HepG2 (cell line): ENCODE measurements around the gene SYMPK. TPM values are rescaled to one million over a fixed set of nuclear protein-coding genes. Genes with fewer than 3 reads are reported as not detected.

Experiments used
- IKZF1 ChIP-seq: fragments of 450-650 bp; IDR thresholded peaks from 2 replicates; pipeline ENCODE4 v1.7.1; 2016
- ISL2 ChIP-seq: sonication (generic); formaldehyde crosslinking; IDR thresholded peaks from 2 replicates; pipeline ENCODE4 v1.5.0; 2020; ENCODE audit warnings: missing genetic modification reagents
- JARID2 ChIP-seq: sonication (generic); formaldehyde crosslinking; IDR thresholded peaks from 2 replicates; pipeline ENCODE4 v1.8.1; 2023; ENCODE audit warnings: missing genetic modification reagents, inconsistent platforms; ENCODE audit not compliant: insufficient replicate concordance
- LCORL ChIP-seq, 2 experiments: fragments of 450-650 bp in 1 of 2; sonication (generic) in 1 of 2; formaldehyde crosslinking in 1 of 2; IDR thresholded peaks; 2 replicates each; pipeline versions ENCODE4 v1.5.0 to v1.6.1; 2017 to 2020; ENCODE audit warnings: antibody characterized with exemption in 1 of 2, missing genetic modification reagents in 1 of 2
- MIXL1 ChIP-seq: IDR thresholded peaks from 2 replicates; pipeline ENCODE4 v1.6.1; 2016
- SRF ChIP-seq: IDR thresholded peaks from 2 replicates; pipeline ENCODE4 v1.6.1; 2011; ENCODE audit warnings: mild to moderate bottlenecking, low read depth, low read length, moderate library complexity
- ZFX ChIP-seq: sonication (generic); formaldehyde crosslinking; IDR thresholded peaks from 2 replicates; pipeline ENCODE4 v1.4.0; 2020; ENCODE audit warnings: mild to moderate bottlenecking, low read depth, missing genetic modification reagents, moderate library complexity
- ZNF782 ChIP-seq: sonication (generic); formaldehyde crosslinking; IDR thresholded peaks from 2 replicates; pipeline ENCODE4 v1.4.0; 2020; ENCODE audit warnings: missing genetic modification reagents, mild to moderate bottlenecking, borderline replicate concordance
- ZZZ3 ChIP-seq: sonication (generic); formaldehyde crosslinking; IDR thresholded peaks from 2 replicates; pipeline ENCODE4 v1.4.0; 2020; ENCODE audit warnings: missing genetic modification reagents, mild to moderate bottlenecking, borderline replicate concordance
- polyA plus RNA-seq, 8 experiments: library from polyadenylated mRNA; depleted of rRNA in 3 of 8; stranded (reverse) in 7 of 8; unstranded in 1 of 8; fragments of >200 nt; fragmentation: Illumina TruSeq in 4 of 8; extraction: Trizol in 4 of 8; gene quantifications; 2 replicates each; pipeline versions ENCODE4 v1.2.1 to v1.2.3, GENCODE V29; 2011 to 2016; ENCODE audit warnings: low read depth in 4 of 8, missing spikeins in 1 of 8, mixed read lengths in 1 of 8; ENCODE audit not compliant: insufficient read depth in 1 of 8
- total RNA-seq, 5 experiments: library from RNA; depleted of rRNA; stranded (reverse); fragments of >200 nt; fragmentation: Illumina TruSeq; extraction: Trizol; gene quantifications; 2 replicates each; pipeline ENCODE4 v1.2.3, GENCODE V29; 2016; ENCODE audit warnings: low read depth in 1 of 5
- TF ChIP-seq, protein P1 (sequence below): sonication (generic); formaldehyde crosslinking; IDR thresholded peaks from 2 replicates; pipeline ENCODE4 v1.4.0; 2020; ENCODE audit warnings: mild to moderate bottlenecking, missing genetic modification reagents
- TF ChIP-seq, protein P2 (sequence below): sonication (generic); formaldehyde crosslinking; IDR thresholded peaks from 2 replicates; pipeline ENCODE4 v1.4.0; 2020; ENCODE audit warnings: missing genetic modification reagents
- TF ChIP-seq, protein P3 (sequence below): sonication (generic); formaldehyde crosslinking; IDR thresholded peaks from 2 replicates; pipeline ENCODE4 v1.5.0; 2020; ENCODE audit warnings: missing genetic modification reagents, mild to moderate bottlenecking, borderline replicate concordance
- TF ChIP-seq, protein P4 (sequence below): sonication (generic); formaldehyde crosslinking; conservative IDR thresholded peaks from 2 replicates; pipeline ENCODE4 v1.4.0; 2020; ENCODE audit warnings: mild to moderate bottlenecking, missing genetic modification reagents, moderate library complexity
- TF ChIP-seq, protein P5 (sequence below): sonication (generic); formaldehyde crosslinking; IDR thresholded peaks from 2 replicates; pipeline ENCODE4 v1.8.1; 2023; ENCODE audit warnings: mild to moderate bottlenecking, inconsistent platforms, moderate library complexity, missing genetic modification reagents, borderline replicate concordance
- TF ChIP-seq, protein P6 (sequence below): IDR thresholded peaks from 2 replicates; pipeline ENCODE4 v1.6.1; 2016
- TF ChIP-seq, protein P7 (sequence below): sonication (generic); formaldehyde crosslinking; IDR thresholded peaks from 2 replicates; pipeline ENCODE4 v1.5.0; 2020; ENCODE audit warnings: missing genetic modification reagents

SYMPK gene
- total and polyA plus RNA-seq, 2 of the 13 experiments (the other 11 are each of a cell fraction or from before 2014, with no cell fraction given): 21.9 to 55.7 TPM

DNA sequence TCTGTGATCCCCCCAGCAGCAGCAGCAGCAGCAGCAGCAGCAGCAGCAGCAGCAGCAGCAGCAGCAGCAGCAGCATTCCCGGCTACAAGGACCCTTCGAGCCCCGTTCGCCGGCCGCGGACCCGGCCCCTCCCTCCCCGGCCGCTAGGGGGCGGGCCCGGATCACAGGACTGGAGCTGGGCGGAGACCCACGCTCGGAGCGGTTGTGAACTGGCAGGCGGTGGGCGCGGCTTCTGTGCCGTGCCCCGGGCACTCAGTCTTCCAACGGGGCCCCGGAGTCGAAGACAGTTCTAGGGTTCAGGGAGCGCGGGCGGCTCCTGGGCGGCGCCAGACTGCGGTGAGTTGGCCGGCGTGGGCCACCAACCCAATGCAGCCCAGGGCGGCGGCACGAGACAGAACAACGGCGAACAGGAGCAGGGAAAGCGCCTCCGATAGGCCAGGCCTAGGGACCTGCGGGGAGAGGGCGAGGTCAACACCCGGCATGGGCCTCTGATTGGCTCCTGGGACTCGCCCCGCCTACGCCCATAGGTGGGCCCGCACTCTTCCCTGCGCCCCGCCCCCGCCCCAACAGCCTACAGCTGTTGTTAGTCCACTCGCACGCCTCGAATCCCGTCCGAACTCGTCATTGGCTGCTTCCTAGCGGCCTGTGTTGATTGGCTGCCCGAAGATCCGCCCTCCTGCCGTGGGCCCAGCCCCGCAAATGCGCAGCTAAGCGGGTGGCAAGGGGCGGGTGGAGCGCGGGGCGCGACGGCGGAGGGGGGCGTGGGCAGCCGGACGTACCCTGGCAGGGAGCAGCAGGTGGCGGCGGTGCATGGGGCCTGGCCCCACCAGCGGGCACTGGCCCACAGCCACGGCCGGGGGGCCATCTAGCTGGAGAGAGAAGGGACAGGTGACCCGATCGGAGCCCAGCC lies 92.5 kb downstream of the SYMPK start (continued):
- TF ChIP-seq, protein P1, sequence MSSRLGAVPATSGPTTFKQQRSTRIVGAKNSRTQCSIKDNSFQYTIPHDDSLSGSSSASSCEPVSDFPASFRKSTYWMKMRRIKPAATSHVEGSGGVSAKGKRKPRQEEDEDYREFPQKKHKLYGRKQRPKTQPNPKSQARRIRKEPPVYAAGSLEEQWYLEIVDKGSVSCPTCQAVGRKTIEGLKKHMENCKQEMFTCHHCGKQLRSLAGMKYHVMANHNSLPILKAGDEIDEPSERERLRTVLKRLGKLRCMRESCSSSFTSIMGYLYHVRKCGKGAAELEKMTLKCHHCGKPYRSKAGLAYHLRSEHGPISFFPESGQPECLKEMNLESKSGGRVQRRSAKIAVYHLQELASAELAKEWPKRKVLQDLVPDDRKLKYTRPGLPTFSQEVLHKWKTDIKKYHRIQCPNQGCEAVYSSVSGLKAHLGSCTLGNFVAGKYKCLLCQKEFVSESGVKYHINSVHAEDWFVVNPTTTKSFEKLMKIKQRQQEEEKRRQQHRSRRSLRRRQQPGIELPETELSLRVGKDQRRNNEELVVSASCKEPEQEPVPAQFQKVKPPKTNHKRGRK (CRISPR knock-in tag): no peak
- TF ChIP-seq, protein P2, sequence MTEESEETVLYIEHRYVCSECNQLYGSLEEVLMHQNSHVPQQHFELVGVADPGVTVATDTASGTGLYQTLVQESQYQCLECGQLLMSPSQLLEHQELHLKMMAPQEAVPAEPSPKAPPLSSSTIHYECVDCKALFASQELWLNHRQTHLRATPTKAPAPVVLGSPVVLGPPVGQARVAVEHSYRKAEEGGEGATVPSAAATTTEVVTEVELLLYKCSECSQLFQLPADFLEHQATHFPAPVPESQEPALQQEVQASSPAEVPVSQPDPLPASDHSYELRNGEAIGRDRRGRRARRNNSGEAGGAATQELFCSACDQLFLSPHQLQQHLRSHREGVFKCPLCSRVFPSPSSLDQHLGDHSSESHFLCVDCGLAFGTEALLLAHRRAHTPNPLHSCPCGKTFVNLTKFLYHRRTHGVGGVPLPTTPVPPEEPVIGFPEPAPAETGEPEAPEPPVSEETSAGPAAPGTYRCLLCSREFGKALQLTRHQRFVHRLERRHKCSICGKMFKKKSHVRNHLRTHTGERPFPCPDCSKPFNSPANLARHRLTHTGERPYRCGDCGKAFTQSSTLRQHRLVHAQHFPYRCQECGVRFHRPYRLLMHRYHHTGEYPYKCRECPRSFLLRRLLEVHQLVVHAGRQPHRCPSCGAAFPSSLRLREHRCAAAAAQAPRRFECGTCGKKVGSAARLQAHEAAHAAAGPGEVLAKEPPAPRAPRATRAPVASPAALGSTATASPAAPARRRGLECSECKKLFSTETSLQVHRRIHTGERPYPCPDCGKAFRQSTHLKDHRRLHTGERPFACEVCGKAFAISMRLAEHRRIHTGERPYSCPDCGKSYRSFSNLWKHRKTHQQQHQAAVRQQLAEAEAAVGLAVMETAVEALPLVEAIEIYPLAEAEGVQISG (CRISPR knock-in tag): peak; percentile 60; the same call in 1 of the 2 replicates
- TF ChIP-seq, protein P3, sequence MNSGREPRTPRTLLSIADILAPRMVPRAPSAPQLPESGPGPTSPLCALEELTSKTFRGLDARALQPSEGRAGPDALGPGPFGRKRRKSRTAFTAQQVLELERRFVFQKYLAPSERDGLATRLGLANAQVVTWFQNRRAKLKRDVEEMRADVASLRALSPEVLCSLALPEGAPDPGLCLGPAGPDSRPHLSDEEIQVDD: 0 out of 2 replicates have a peak, but pooled peaks have one; percentile 44
- TF ChIP-seq LCORL (IDR thresholded peaks at IDR 0.05): no peak
- TF ChIP-seq LCORL (CRISPR knock-in tag; IDR thresholded peaks at IDR 0.05): peak; percentile 47
- TF ChIP-seq, protein P4, sequence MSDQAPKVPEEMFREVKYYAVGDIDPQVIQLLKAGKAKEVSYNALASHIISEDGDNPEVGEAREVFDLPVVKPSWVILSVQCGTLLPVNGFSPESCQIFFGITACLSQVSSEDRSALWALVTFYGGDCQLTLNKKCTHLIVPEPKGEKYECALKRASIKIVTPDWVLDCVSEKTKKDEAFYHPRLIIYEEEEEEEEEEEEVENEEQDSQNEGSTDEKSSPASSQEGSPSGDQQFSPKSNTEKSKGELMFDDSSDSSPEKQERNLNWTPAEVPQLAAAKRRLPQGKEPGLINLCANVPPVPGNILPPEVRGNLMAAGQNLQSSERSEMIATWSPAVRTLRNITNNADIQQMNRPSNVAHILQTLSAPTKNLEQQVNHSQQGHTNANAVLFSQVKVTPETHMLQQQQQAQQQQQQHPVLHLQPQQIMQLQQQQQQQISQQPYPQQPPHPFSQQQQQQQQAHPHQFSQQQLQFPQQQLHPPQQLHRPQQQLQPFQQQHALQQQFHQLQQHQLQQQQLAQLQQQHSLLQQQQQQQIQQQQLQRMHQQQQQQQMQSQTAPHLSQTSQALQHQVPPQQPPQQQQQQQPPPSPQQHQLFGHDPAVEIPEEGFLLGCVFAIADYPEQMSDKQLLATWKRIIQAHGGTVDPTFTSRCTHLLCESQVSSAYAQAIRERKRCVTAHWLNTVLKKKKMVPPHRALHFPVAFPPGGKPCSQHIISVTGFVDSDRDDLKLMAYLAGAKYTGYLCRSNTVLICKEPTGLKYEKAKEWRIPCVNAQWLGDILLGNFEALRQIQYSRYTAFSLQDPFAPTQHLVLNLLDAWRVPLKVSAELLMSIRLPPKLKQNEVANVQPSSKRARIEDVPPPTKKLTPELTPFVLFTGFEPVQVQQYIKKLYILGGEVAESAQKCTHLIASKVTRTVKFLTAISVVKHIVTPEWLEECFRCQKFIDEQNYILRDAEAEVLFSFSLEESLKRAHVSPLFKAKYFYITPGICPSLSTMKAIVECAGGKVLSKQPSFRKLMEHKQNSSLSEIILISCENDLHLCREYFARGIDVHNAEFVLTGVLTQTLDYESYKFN: peak; percentile 37; the same call in 1 of the 2 replicates
- TF ChIP-seq JARID2 (CRISPR knock-in tag): no peak
- TF ChIP-seq ZFX (CRISPR knock-in tag): peak; percentile 93
- peak; percentile 41; the same call in 1 of the 2 replicates for TF ChIP-seq ZZZ3
- peak; percentile 58; the same call in 1 of the 2 replicates for TF ChIP-seq ISL2 (CRISPR knock-in tag)
- TF ChIP-seq MIXL1 (CRISPR knock-in tag): peak; percentile 3; the same call in 1 of the 2 replicates
- no peak for TF ChIP-seq IKZF1
- TF ChIP-seq, protein P5, sequence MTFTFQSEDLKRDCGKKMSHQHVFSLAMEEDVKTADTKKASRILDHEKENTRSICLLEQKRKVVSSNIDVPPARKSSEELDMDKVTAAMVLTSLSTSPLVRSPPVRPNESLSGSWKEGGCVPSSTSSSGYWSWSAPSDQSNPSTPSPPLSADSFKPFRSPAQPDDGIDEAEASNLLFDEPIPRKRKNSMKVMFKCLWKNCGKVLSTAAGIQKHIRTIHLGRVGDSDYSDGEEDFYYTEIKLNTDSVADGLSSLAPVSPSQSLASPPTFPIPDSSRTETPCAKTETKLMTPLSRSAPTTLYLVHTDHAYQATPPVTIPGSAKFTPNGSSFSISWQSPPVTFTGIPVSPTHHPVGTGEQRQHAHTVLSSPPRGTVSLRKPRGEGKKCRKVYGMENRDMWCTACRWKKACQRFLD (CRISPR knock-in tag): peak; percentile 51; the same call in 1 of the 2 replicates
- TF ChIP-seq, protein P6, sequence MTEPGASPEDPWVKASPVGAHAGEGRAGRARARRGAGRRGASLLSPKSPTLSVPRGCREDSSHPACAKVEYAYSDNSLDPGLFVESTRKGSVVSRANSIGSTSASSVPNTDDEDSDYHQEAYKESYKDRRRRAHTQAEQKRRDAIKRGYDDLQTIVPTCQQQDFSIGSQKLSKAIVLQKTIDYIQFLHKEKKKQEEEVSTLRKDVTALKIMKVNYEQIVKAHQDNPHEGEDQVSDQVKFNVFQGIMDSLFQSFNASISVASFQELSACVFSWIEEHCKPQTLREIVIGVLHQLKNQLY: 0 out of 2 replicates have a peak, but pooled peaks have one; percentile 34
- TF ChIP-seq, protein P7, sequence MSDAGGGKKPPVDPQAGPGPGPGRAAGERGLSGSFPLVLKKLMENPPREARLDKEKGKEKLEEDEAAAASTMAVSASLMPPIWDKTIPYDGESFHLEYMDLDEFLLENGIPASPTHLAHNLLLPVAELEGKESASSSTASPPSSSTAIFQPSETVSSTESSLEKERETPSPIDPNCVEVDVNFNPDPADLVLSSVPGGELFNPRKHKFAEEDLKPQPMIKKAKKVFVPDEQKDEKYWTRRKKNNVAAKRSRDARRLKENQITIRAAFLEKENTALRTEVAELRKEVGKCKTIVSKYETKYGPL: 0 out of 2 replicates have a peak, but pooled peaks have one; percentile 75
- no peak for TF ChIP-seq SRF
- peak; percentile 92 for TF ChIP-seq ZNF782 (CRISPR knock-in tag)
